Measurements from ENCODE around the gene SPOCD1. TPM values are rescaled to one million over a fixed set of nuclear protein-coding genes. Genes with fewer than 3 reads are reported as not detected.
A peak's percentile ranks its signal among the peaks of the same experiment; 100 is the strongest.

Gene SPOCD1
- polyA plus RNA-seq, 5 donors: 0.29 to 1.1 (median 0.45) TPM

GRCh38 chr1:31757204-31757679 lies 58.6 kb downstream of the SPOCD1 start:
- no peak for DNase-seq

GRCh38 chr1:31756578-31756977 lies 59.2 kb downstream of the SPOCD1 start:
- no peak for DNase-seq

GRCh38 chr1:31755850-31756492 lies 59.9 kb downstream of the SPOCD1 start:
- DNase-seq: no peak

- DNase-seq: peak; percentile 71 to 74
These were observed 60.6 kb downstream of the SPOCD1 start for GRCh38 chr1:31755197-31755611.

- DNase-seq: no peak
These were observed 61.4 kb downstream of the SPOCD1 start for GRCh38 chr1:31754397-31754796.

- peak; percentile 37 for DNase-seq
These were observed 62.0 kb downstream of the SPOCD1 start for GRCh38 chr1:31753707-31754349.

- DNase-seq: no peak
These were observed 62.8 kb downstream of the SPOCD1 start for GRCh38 chr1:31752952-31753475.

GRCh38 chr1:31752258-31752657 lies 63.6 kb downstream of the SPOCD1 start:
- no peak for DNase-seq

- DNase-seq: no peak
These were observed 64.0 kb downstream of the SPOCD1 start for GRCh38 chr1:31751822-31752241.

GRCh38 chr1:31750858-31751510 lies 64.8 kb downstream of the SPOCD1 start:
- DNase-seq: no peak

GRCh38 chr1:31749785-31750735 lies 65.8 kb downstream of the SPOCD1 start:
- DNase-seq: no peak

- no peak for DNase-seq
These were observed 67.5 kb downstream of the SPOCD1 start for GRCh38 chr1:31748365-31748764.

- no peak for DNase-seq
These were observed 68.5 kb downstream of the SPOCD1 start for GRCh38 chr1:31747304-31747703.

- DNase-seq: no peak
These were observed 69.1 kb downstream of the SPOCD1 start for GRCh38 chr1:31746687-31747086.

GRCh38 chr1:31745946-31746670 lies 69.7 kb downstream of the SPOCD1 start:
- no peak for DNase-seq

GRCh38 chr1:31745096-31745945 lies 70.5 kb downstream of the SPOCD1 start:
- no peak for DNase-seq

- no peak for DNase-seq
These were observed 71.5 kb downstream of the SPOCD1 start for GRCh38 chr1:31744165-31744888.

- DNase-seq: no peak
These were observed 73.2 kb downstream of the SPOCD1 start for GRCh38 chr1:31742462-31743212.
